ENCODE measurements around the gene KREMEN2.

KREMEN2 gene

DNA sequence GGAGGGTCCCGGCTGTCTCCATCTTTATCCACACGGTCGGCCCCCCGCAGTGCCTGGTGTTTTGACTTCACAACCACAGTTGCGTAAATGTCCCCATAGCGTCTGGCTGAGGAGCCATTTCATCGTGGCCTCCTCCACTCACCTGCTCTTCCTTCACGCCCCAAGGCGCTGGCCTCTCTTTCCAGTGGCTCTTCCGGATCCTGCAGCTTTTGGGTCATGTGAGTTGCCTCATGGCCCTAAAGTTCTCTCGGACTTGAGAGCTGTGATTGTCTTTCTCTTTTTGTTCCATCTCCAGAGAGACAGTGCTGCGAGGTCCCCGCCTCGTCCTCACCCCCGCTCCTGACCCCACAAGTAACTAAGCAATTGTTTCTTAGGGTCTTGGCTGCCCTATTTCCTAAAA is 29.6 kb upstream of the KREMEN2 start:
- H3K14ac ChIP-seq (ENCODE audit: low read length in 2 of 2) = no peak overlapping the region
- H4K91ac ChIP-seq (ENCODE audit: low read length) = no peak overlapping the region
- no peak for DNase-seq
- H3K9ac ChIP-seq (ENCODE audit: low read length) = no peak overlapping the region
- no peak overlapping the region for H2AFZ ChIP-seq (ENCODE audit: low read depth, low read length)
- no peak overlapping the region for H3K18ac ChIP-seq (ENCODE audit: low read depth in 1 of 2, low read length in 2 of 2)
- H3K79me1 ChIP-seq (replicated peaks; ENCODE audit: low read length, poor library complexity, severe bottlenecking) = peaks cover 19% of the 10 kb centered on the region
- 95% methylated on average over 15 of the region's 15 CpGs for WGBS
- no peak overlapping the region for H3K23ac ChIP-seq (ENCODE audit: low read length in 2 of 2)
- peaks cover under 1% of the 10 kb centered on the region for H3K4me1 ChIP-seq (ENCODE audit: control insufficient read depth, insufficient read depth, low read depth, low read length)
- no peak overlapping the region for H3K27ac ChIP-seq (ENCODE audit: low read length, poor library complexity, severe bottlenecking)
- peaks cover 74 to 82% of the 10 kb centered on the region in 2 experiments for H3K36me3 ChIP-seq (ENCODE audit: control insufficient read depth in 1 of 2, insufficient read depth in 2 of 2, low read depth in 1 of 2, low read length in 2 of 2)
- no peak overlapping the region for H2AK5ac ChIP-seq (ENCODE audit: low read length, severe bottlenecking)
- H3K9me3 ChIP-seq (ENCODE audit: control insufficient read depth, low read length) = no peaks in the 10 kb centered on the region
- no peak overlapping the region for H2BK12ac ChIP-seq (ENCODE audit: low read length in 2 of 2)
- no peak overlapping the region for H2BK5ac ChIP-seq (ENCODE audit: low read depth, low read length, poor library complexity, severe bottlenecking)
- no peaks in the 10 kb centered on the region for H3K27me3 ChIP-seq (ENCODE audit: control insufficient read depth in 1 of 2, insufficient read depth in 1 of 2, low read length in 2 of 2)
- no peak overlapping the region for H3K4me2 ChIP-seq (ENCODE audit: low read length, poor library complexity, severe bottlenecking)
- H3K4ac ChIP-seq (ENCODE audit: low read depth in 1 of 2, low read length in 2 of 2) = no peak overlapping the region
- H2BK15ac ChIP-seq (ENCODE audit: low read depth, poor library complexity, severe bottlenecking) = no peak overlapping the region
- H4K8ac ChIP-seq (ENCODE audit: low read length) = no peak overlapping the region
- no peak overlapping the region for H3K4me3 ChIP-seq (ENCODE audit: insufficient read depth in 1 of 2, low read depth in 1 of 2, low read length in 2 of 2)
- H2BK120ac ChIP-seq (ENCODE audit: low read depth, low read length) = no peak overlapping the region

DNA sequence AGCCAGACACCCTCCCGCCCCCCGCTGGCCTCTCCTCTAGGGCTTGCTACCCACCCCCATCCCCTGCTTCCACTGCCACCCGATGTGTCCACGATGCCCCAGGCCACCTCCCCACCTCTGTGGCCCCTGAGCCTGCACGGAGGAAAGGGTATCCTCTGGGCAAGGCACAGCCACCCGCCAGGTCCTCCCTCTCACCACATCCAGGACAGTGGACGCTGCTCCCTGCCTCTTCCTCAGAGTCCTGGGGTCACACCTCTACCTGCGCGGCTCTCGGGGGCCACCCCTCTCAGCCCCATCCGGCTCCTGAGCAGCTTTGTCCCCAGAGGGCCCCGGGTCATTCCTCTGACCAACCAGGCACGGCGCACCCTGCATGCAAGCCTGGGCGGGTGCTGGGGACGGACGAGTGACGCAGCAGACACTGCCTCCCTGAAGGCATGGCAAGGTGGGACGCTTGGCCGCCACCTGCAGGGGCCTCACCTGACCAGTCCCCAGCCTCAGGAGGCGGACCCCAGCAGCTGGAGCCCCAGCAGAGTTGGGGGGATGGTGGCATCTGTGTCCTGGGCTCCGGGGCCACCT is 27.6 kb upstream of the KREMEN2 start:
- Histone ChIP-seq H2BK12ac (ENCODE audit: low read length in 2 of 2) (no peak overlapping the region), H3K4ac (ENCODE audit: low read depth in 1 of 2, low read length in 2 of 2) (no peak overlapping the region), H3K4me2 (ENCODE audit: low read length, poor library complexity, severe bottlenecking) (no peak overlapping the region), H3K27me3 (ENCODE audit: control insufficient read depth in 1 of 2, insufficient read depth in 1 of 2, low read length in 2 of 2) (no peaks in the 10 kb centered on the region), H2BK120ac (ENCODE audit: low read depth, low read length) (no peak overlapping the region), H3K36me3 (ENCODE audit: control insufficient read depth in 1 of 2, insufficient read depth in 2 of 2, low read depth in 1 of 2, low read length in 2 of 2) (peaks cover 75 to 83% of the 10 kb centered on the region in 2 experiments), H3K18ac (ENCODE audit: low read depth in 1 of 2, low read length in 2 of 2) (no peak overlapping the region), H2AK5ac (ENCODE audit: low read length, severe bottlenecking) (no peak overlapping the region), H4K8ac (ENCODE audit: low read length) (no peak overlapping the region), H2BK15ac (ENCODE audit: low read depth, poor library complexity, severe bottlenecking) (no peak overlapping the region), H3K23ac (ENCODE audit: low read length in 2 of 2) (no peak overlapping the region), H3K4me1 (ENCODE audit: control insufficient read depth, insufficient read depth, low read depth, low read length) (no peaks in the 10 kb centered on the region), H3K14ac (ENCODE audit: low read length in 2 of 2) (no peak overlapping the region), H3K4me3 (ENCODE audit: insufficient read depth in 1 of 2, low read depth in 1 of 2, low read length in 2 of 2) (no peak overlapping the region), H2AFZ (ENCODE audit: low read depth, low read length) (no peak overlapping the region), H2BK5ac (ENCODE audit: low read depth, low read length, poor library complexity, severe bottlenecking) (no peak overlapping the region), H3K79me1 (replicated peaks; ENCODE audit: low read length, poor library complexity, severe bottlenecking) (peaks cover 19% of the 10 kb centered on the region), H3K27ac (ENCODE audit: low read length, poor library complexity, severe bottlenecking) (no peak overlapping the region), H3K9ac (ENCODE audit: low read length) (no peak overlapping the region), H3K9me3 (ENCODE audit: control insufficient read depth, low read length) (no peaks in the 10 kb centered on the region), H4K91ac (ENCODE audit: low read length) (peak overlapping the region; percentile 35)
- DNase-seq = no peak
- 98% methylated on average over 21 of the region's 22 CpGs for WGBS

DNA sequence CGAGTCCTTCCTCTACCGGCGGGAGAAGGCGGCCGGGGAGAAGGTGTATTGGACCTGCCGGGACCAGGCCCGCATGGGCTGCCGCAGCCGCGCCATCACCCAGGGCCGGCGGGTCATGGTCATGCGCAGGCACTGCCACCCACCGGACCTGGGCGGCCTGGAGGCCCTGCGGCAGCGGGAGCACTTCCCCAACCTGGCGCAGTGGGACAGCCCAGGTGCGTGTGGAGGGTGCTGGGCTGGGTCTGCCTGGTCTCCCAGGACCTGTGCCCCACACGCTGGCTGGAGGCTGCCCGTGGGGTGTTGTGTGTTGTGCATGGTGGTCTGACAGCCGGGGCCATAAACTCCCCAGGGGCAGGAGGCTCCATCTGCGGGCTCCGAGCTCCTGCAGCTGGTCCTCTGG is 26.9 kb upstream of the KREMEN2 start:
- Histone ChIP-seq H3K4me3 (ENCODE audit: insufficient read depth in 1 of 2, low read depth in 1 of 2, low read length in 2 of 2) (no peak overlapping the region), H3K27ac (ENCODE audit: low read length, poor library complexity, severe bottlenecking) (no peak overlapping the region), H3K79me1 (replicated peaks; ENCODE audit: low read length, poor library complexity, severe bottlenecking) (peaks cover 19% of the 10 kb centered on the region), H3K36me3 (ENCODE audit: control insufficient read depth in 1 of 2, insufficient read depth in 2 of 2, low read depth in 1 of 2, low read length in 2 of 2) (peaks cover 79 to 86% of the 10 kb centered on the region in 2 experiments), H3K14ac (ENCODE audit: low read length in 2 of 2) (no peak overlapping the region), H2BK12ac (ENCODE audit: low read length in 2 of 2) (no peak overlapping the region), H3K23ac (ENCODE audit: low read length in 2 of 2) (no peak overlapping the region), H2AK5ac (ENCODE audit: low read length, severe bottlenecking) (no peak overlapping the region), H4K8ac (ENCODE audit: low read length) (no peak overlapping the region), H3K27me3 (ENCODE audit: control insufficient read depth in 1 of 2, insufficient read depth in 1 of 2, low read length in 2 of 2) (no peaks in the 10 kb centered on the region), H2BK120ac (ENCODE audit: low read depth, low read length) (no peak overlapping the region), H3K4me2 (ENCODE audit: low read length, poor library complexity, severe bottlenecking) (no peak overlapping the region), H2BK15ac (ENCODE audit: low read depth, poor library complexity, severe bottlenecking) (no peak overlapping the region), H3K4me1 (ENCODE audit: control insufficient read depth, insufficient read depth, low read depth, low read length) (peaks cover 2% of the 10 kb centered on the region), H3K18ac (ENCODE audit: low read depth in 1 of 2, low read length in 2 of 2) (no peak overlapping the region), H2BK5ac (ENCODE audit: low read depth, low read length, poor library complexity, severe bottlenecking) (no peak overlapping the region), H3K9ac (ENCODE audit: low read length) (no peak overlapping the region), H3K4ac (ENCODE audit: low read depth in 1 of 2, low read length in 2 of 2) (no peak overlapping the region), H4K91ac (ENCODE audit: low read length) (no peak overlapping the region), H2AFZ (ENCODE audit: low read depth, low read length) (no peak overlapping the region), H3K9me3 (ENCODE audit: control insufficient read depth, low read length) (no peaks in the 10 kb centered on the region)
- 93% methylated on average over 22 of the region's 24 CpGs for WGBS
- no peak for DNase-seq

DNA sequence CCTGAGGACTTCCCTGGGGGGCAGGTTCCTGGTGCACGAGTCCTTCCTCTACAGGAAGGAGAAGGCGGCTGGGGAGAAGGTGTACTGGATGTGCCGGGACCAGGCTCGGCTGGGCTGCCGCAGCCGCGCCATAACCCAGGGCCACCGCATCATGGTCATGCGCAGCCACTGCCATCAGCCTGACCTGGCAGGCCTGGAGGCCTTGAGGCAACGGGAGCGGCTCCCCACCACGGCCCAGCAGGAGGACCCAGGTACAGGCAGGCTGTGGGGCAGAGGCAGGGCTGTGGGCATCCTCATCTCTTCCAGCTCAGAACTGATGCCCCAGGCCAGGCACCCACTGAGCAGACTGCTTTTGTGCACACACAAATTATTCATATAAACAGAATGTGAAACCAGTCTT is 25.9 kb upstream of the KREMEN2 start:
- no peak overlapping the region for H2BK5ac ChIP-seq (ENCODE audit: low read depth, low read length, poor library complexity, severe bottlenecking)
- H3K18ac ChIP-seq (ENCODE audit: low read depth in 1 of 2, low read length in 2 of 2) = no peak overlapping the region
- H2AFZ ChIP-seq (ENCODE audit: low read depth, low read length) = no peak overlapping the region
- no peak overlapping the region for H3K23ac ChIP-seq (ENCODE audit: low read length in 2 of 2)
- no peak for DNase-seq
- 94% methylated on average over 12 of the region's 12 CpGs for WGBS
- peaks cover 86 to 88% of the 10 kb centered on the region in 2 experiments for H3K36me3 ChIP-seq (ENCODE audit: control insufficient read depth in 1 of 2, insufficient read depth in 2 of 2, low read depth in 1 of 2, low read length in 2 of 2)
- no peak overlapping the region for H2BK120ac ChIP-seq (ENCODE audit: low read depth, low read length)
- H3K4me3 ChIP-seq (ENCODE audit: insufficient read depth in 1 of 2, low read depth in 1 of 2, low read length in 2 of 2) = no peak overlapping the region
- no peak overlapping the region for H3K9ac ChIP-seq (ENCODE audit: low read length)
- no peak overlapping the region for H2AK5ac ChIP-seq (ENCODE audit: low read length, severe bottlenecking)
- no peak overlapping the region for H2BK12ac ChIP-seq (ENCODE audit: low read length in 2 of 2)
- H3K14ac ChIP-seq (ENCODE audit: low read length in 2 of 2) = peak overlapping the region in 1 of 2 experiments; percentile 63
- peaks cover 3% of the 10 kb centered on the region for H3K4me1 ChIP-seq (ENCODE audit: control insufficient read depth, insufficient read depth, low read depth, low read length)
- no peak overlapping the region for H3K4ac ChIP-seq (ENCODE audit: low read depth in 1 of 2, low read length in 2 of 2)
- no peak overlapping the region for H4K8ac ChIP-seq (ENCODE audit: low read length)
- no peak overlapping the region for H4K91ac ChIP-seq (ENCODE audit: low read length)
- H3K79me1 ChIP-seq (replicated peaks; ENCODE audit: low read length, poor library complexity, severe bottlenecking) = peaks cover 21% of the 10 kb centered on the region
- no peak overlapping the region for H3K4me2 ChIP-seq (ENCODE audit: low read length, poor library complexity, severe bottlenecking)
- H2BK15ac ChIP-seq (ENCODE audit: low read depth, poor library complexity, severe bottlenecking) = no peak overlapping the region
- no peaks in the 10 kb centered on the region for H3K27me3 ChIP-seq (ENCODE audit: control insufficient read depth in 1 of 2, insufficient read depth in 1 of 2, low read length in 2 of 2)
- H3K27ac ChIP-seq (ENCODE audit: low read length, poor library complexity, severe bottlenecking) = no peak overlapping the region
- no peaks in the 10 kb centered on the region for H3K9me3 ChIP-seq (ENCODE audit: control insufficient read depth, low read length)

Measured in mesenchymal stem cell (in vitro differentiated cells and primary cell).